PFSK-1 (cell line): Measurements from ENCODE around the gene GRIN3A.

Experiments
- FOXP2 ChIP-seq: optimal IDR thresholded peaks from 2 replicates; pipeline ENCODE3; 2011; ENCODE audit warnings: borderline replicate concordance, control low read depth, inconsistent platforms; ENCODE audit not compliant: insufficient read depth; ENCODE audit errors: extremely low read length, extremely low read depth
- POLR2AphosphoS5 ChIP-seq: IDR thresholded peaks from 2 replicates; pipeline ENCODE4 v1.6.1; 2012; ENCODE audit warnings: low read depth, mild to moderate bottlenecking, control low read depth, low read length, moderate library complexity
- REST ChIP-seq, 2 experiments: IDR thresholded peaks; 2 replicates each; pipeline versions ENCODE4 v1.6.1 to v1.8.0; 2011 to 2012; ENCODE audit warnings: low read depth in 2 of 2, low read length in 2 of 2, control low read depth in 1 of 2, inconsistent platforms in 1 of 2, mild to moderate bottlenecking in 1 of 2, moderate library complexity in 1 of 2; ENCODE audit not compliant: insufficient read depth in 1 of 2
- SIN3A ChIP-seq: IDR thresholded peaks from 2 replicates; pipeline ENCODE4 v1.6.1; 2012; ENCODE audit warnings: mild to moderate bottlenecking, low read length, moderate library complexity, borderline replicate concordance; ENCODE audit not compliant: insufficient read depth
- TAF1 ChIP-seq: IDR thresholded peaks from 2 replicates; pipeline ENCODE4 v1.6.1; 2012; ENCODE audit warnings: low read length, control low read depth, borderline replicate concordance; ENCODE audit not compliant: insufficient read depth

The GRIN3A gene

GRCh38 chr9:101635473-101635872, 103.0 kb downstream of the GRIN3A start:
- TF ChIP-seq TAF1 (no peak), POLR2AphosphoS5 (no peak), FOXP2 (no peak)

GRCh38 chr9:101634741-101635409, 103.6 kb downstream of the GRIN3A start:
- TF ChIP-seq TAF1 (no peak), SIN3A (no peak), FOXP2 (no peak), POLR2AphosphoS5 (no peak), REST (IDR thresholded peaks at IDR 0.05; ENCODE audit: insufficient read depth in 1 of 2, low read depth in 2 of 2, low read length in 2 of 2) (no peak)

GRCh38 chr9:101632611-101633010, 105.8 kb downstream of the GRIN3A start:
- TF ChIP-seq REST (IDR thresholded peaks at IDR 0.05; ENCODE audit: insufficient read depth in 1 of 2, low read depth in 2 of 2, low read length in 2 of 2) (no peak), SIN3A (no peak), FOXP2 (no peak), TAF1 (no peak)

- TF ChIP-seq SIN3A (no peak), FOXP2 (no peak), REST (IDR thresholded peaks at IDR 0.05; ENCODE audit: insufficient read depth in 1 of 2, low read depth in 2 of 2, low read length in 2 of 2) (no peak), POLR2AphosphoS5 (no peak), TAF1 (no peak)
Measured at GRCh38 chr9:101631892-101632291, 106.6 kb downstream of the GRIN3A start.

- TF ChIP-seq POLR2AphosphoS5, result no peak
- no peak for TF ChIP-seq FOXP2
- no peak for TF ChIP-seq SIN3A
- no peak for TF ChIP-seq TAF1
Measured at GRCh38 chr9:101629636-101630035, 108.8 kb downstream of the GRIN3A start.

GRCh38 chr9:101628173-101628572, 110.3 kb downstream of the GRIN3A start:
- peak; percentile 85 to 91 for TF ChIP-seq REST (IDR thresholded peaks at IDR 0.05; ENCODE audit: insufficient read depth in 1 of 2, low read depth in 2 of 2, low read length in 2 of 2)
- no peak for TF ChIP-seq POLR2AphosphoS5
